ENCODE measurements around the gene MMGT1.

MMGT1 gene

GRCh38 chrX:135985157-135985972 is 11.6 kb upstream of the MMGT1 start, which contains the start of gene SLC9A6:
TSS of gene SLC9A6 (plus strand) at chrX:135985435. CDS start at chrX:135985659, 224 bp downstream.
- Histone ChIP-seq H3K4me3 (ENCODE audit: insufficient read depth in 1 of 2, low read depth in 1 of 2, low read length in 2 of 2) (peak within 1 kb of the TSS; percentile 79 to 87), H2BK12ac (ENCODE audit: low read length in 2 of 2) (peak within 1 kb of the TSS in 1 of 2 experiments; percentile 88), H3K9ac (ENCODE audit: low read length) (peak within 1 kb of the TSS; percentile 88), H3K27me3 (ENCODE audit: control insufficient read depth in 1 of 2, insufficient read depth in 1 of 2, low read length in 2 of 2) (no peaks in the 10 kb centered on the region), H3K4me1 (ENCODE audit: control insufficient read depth, insufficient read depth, low read depth, low read length) (no peaks in the 10 kb centered on the region), H3K36me3 (ENCODE audit: control insufficient read depth in 1 of 2, insufficient read depth in 2 of 2, low read depth in 1 of 2, low read length in 2 of 2) (no peaks in the 10 kb centered on the region), H2BK15ac (ENCODE audit: low read depth, poor library complexity, severe bottlenecking) (no peak within 1 kb of the TSS), H3K18ac (ENCODE audit: low read depth in 1 of 2, low read length in 2 of 2) (peak within 1 kb of the TSS; percentile 66 to 88), H3K79me1 (replicated peaks; ENCODE audit: low read length, poor library complexity, severe bottlenecking) (no peaks in the 10 kb centered on the region), H3K23ac (ENCODE audit: low read length in 2 of 2) (peak within 1 kb of the TSS in 1 of 2 experiments; percentile 59), H2BK120ac (ENCODE audit: low read depth, low read length) (no peak within 1 kb of the TSS), H4K91ac (ENCODE audit: low read length) (no peak within 1 kb of the TSS), H3K14ac (ENCODE audit: low read length in 2 of 2) (peak within 1 kb of the TSS in 1 of 2 experiments; percentile 88), H3K4ac (ENCODE audit: low read depth in 1 of 2, low read length in 2 of 2) (peak within 1 kb of the TSS in 1 of 2 experiments; percentile 75), H3K27ac (ENCODE audit: low read length, poor library complexity, severe bottlenecking) (peak within 1 kb of the TSS; percentile 26), H3K4me2 (ENCODE audit: low read length, poor library complexity, severe bottlenecking) (peak within 1 kb of the TSS; percentile 74), H2AK5ac (ENCODE audit: low read length, severe bottlenecking) (no peak within 1 kb of the TSS), H2AFZ (ENCODE audit: low read depth, low read length) (peak within 1 kb of the TSS; percentile 81), H2BK5ac (ENCODE audit: low read depth, low read length, poor library complexity, severe bottlenecking) (no peak within 1 kb of the TSS), H4K8ac (ENCODE audit: low read length) (peak within 1 kb of the TSS; percentile 75), H3K9me3 (ENCODE audit: control insufficient read depth, low read length) (no peaks in the 10 kb centered on the region)
- WGBS, result under 1% methylated on average over 32 of the region's 68 CpGs
- DNase-seq, result peak; percentile 60

GRCh38 chrX:135984791-135985156 is 11.0 kb upstream of the MMGT1 start:
- H3K4me3 ChIP-seq (ENCODE audit: insufficient read depth in 1 of 2, low read depth in 1 of 2, low read length in 2 of 2), result peak overlapping the region in 1 of 2 experiments; percentile 87
- H3K14ac ChIP-seq (ENCODE audit: low read length in 2 of 2), result no peak overlapping the region
- H3K36me3 ChIP-seq (ENCODE audit: control insufficient read depth in 1 of 2, insufficient read depth in 2 of 2, low read depth in 1 of 2, low read length in 2 of 2), result no peaks in the 10 kb centered on the region
- peak; percentile 34 for DNase-seq
- 15% methylated on average over 4 of the region's 7 CpGs for WGBS
- no peaks in the 10 kb centered on the region for H3K9me3 ChIP-seq (ENCODE audit: control insufficient read depth, low read length)
- no peak overlapping the region for H2BK5ac ChIP-seq (ENCODE audit: low read depth, low read length, poor library complexity, severe bottlenecking)
- H3K4me2 ChIP-seq (ENCODE audit: low read length, poor library complexity, severe bottlenecking), result peak overlapping the region; percentile 57
- no peak overlapping the region for H2AK5ac ChIP-seq (ENCODE audit: low read length, severe bottlenecking)
- no peak overlapping the region for H2AFZ ChIP-seq (ENCODE audit: low read depth, low read length)
- peak overlapping the region; percentile 88 for H3K9ac ChIP-seq (ENCODE audit: low read length)
- H4K91ac ChIP-seq (ENCODE audit: low read length), result no peak overlapping the region
- H4K8ac ChIP-seq (ENCODE audit: low read length), result no peak overlapping the region
- H3K79me1 ChIP-seq (replicated peaks; ENCODE audit: low read length, poor library complexity, severe bottlenecking), result no peaks in the 10 kb centered on the region
- peak overlapping the region in 1 of 2 experiments; percentile 54 for H3K18ac ChIP-seq (ENCODE audit: low read depth in 1 of 2, low read length in 2 of 2)
- no peak overlapping the region for H2BK120ac ChIP-seq (ENCODE audit: low read depth, low read length)
- peak overlapping the region; percentile 26 for H3K27ac ChIP-seq (ENCODE audit: low read length, poor library complexity, severe bottlenecking)
- H2BK12ac ChIP-seq (ENCODE audit: low read length in 2 of 2), result no peak overlapping the region
- peak overlapping the region in 1 of 2 experiments; percentile 26 for H3K4ac ChIP-seq (ENCODE audit: low read depth in 1 of 2, low read length in 2 of 2)
- no peaks in the 10 kb centered on the region for H3K27me3 ChIP-seq (ENCODE audit: control insufficient read depth in 1 of 2, insufficient read depth in 1 of 2, low read length in 2 of 2)
- H2BK15ac ChIP-seq (ENCODE audit: low read depth, poor library complexity, severe bottlenecking), result no peak overlapping the region
- H3K23ac ChIP-seq (ENCODE audit: low read length in 2 of 2), result no peak overlapping the region
- H3K4me1 ChIP-seq (ENCODE audit: control insufficient read depth, insufficient read depth, low read depth, low read length), result no peaks in the 10 kb centered on the region

GRCh38 chrX:135984256-135984655 is 10.5 kb upstream of the MMGT1 start:
- Histone ChIP-seq H3K14ac (ENCODE audit: low read length in 2 of 2) (no peak overlapping the region), H3K79me1 (replicated peaks; ENCODE audit: low read length, poor library complexity, severe bottlenecking) (no peaks in the 10 kb centered on the region), H3K27ac (ENCODE audit: low read length, poor library complexity, severe bottlenecking) (no peak overlapping the region), H3K4me1 (ENCODE audit: control insufficient read depth, insufficient read depth, low read depth, low read length) (no peaks in the 10 kb centered on the region), H2BK15ac (ENCODE audit: low read depth, poor library complexity, severe bottlenecking) (no peak overlapping the region), H4K8ac (ENCODE audit: low read length) (no peak overlapping the region), H3K4me2 (ENCODE audit: low read length, poor library complexity, severe bottlenecking) (no peak overlapping the region), H3K9ac (ENCODE audit: low read length) (peak overlapping the region; percentile 88), H3K4me3 (ENCODE audit: insufficient read depth in 1 of 2, low read depth in 1 of 2, low read length in 2 of 2) (peak overlapping the region in 1 of 2 experiments; percentile 87), H2BK120ac (ENCODE audit: low read depth, low read length) (no peak overlapping the region), H3K18ac (ENCODE audit: low read depth in 1 of 2, low read length in 2 of 2) (no peak overlapping the region), H3K27me3 (ENCODE audit: control insufficient read depth in 1 of 2, insufficient read depth in 1 of 2, low read length in 2 of 2) (peaks cover 0 to 3% of the 10 kb centered on the region in 2 experiments), H2AFZ (ENCODE audit: low read depth, low read length) (no peak overlapping the region), H2AK5ac (ENCODE audit: low read length, severe bottlenecking) (no peak overlapping the region), H3K23ac (ENCODE audit: low read length in 2 of 2) (no peak overlapping the region), H3K36me3 (ENCODE audit: control insufficient read depth in 1 of 2, insufficient read depth in 2 of 2, low read depth in 1 of 2, low read length in 2 of 2) (no peaks in the 10 kb centered on the region), H3K9me3 (ENCODE audit: control insufficient read depth, low read length) (no peaks in the 10 kb centered on the region), H2BK12ac (ENCODE audit: low read length in 2 of 2) (no peak overlapping the region), H3K4ac (ENCODE audit: low read depth in 1 of 2, low read length in 2 of 2) (peak overlapping the region in 1 of 2 experiments; percentile 28), H2BK5ac (ENCODE audit: low read depth, low read length, poor library complexity, severe bottlenecking) (no peak overlapping the region), H4K91ac (ENCODE audit: low read length) (no peak overlapping the region)
- WGBS, result 60% methylated on average over 2 of the region's 2 CpGs
- DNase-seq, result no peak

GRCh38 chrX:135982860-135983259 is 9.1 kb upstream of the MMGT1 start:
- Histone ChIP-seq H3K23ac (ENCODE audit: low read length in 2 of 2) (no peak overlapping the region), H2AK5ac (ENCODE audit: low read length, severe bottlenecking) (no peak overlapping the region), H2BK12ac (ENCODE audit: low read length in 2 of 2) (no peak overlapping the region), H3K18ac (ENCODE audit: low read depth in 1 of 2, low read length in 2 of 2) (peak overlapping the region in 1 of 2 experiments; percentile 57), H3K36me3 (ENCODE audit: control insufficient read depth in 1 of 2, insufficient read depth in 2 of 2, low read depth in 1 of 2, low read length in 2 of 2) (no peaks in the 10 kb centered on the region), H3K4me3 (ENCODE audit: insufficient read depth in 1 of 2, low read depth in 1 of 2, low read length in 2 of 2) (no peak overlapping the region), H4K91ac (ENCODE audit: low read length) (no peak overlapping the region), H3K9me3 (ENCODE audit: control insufficient read depth, low read length) (no peaks in the 10 kb centered on the region), H3K4me2 (ENCODE audit: low read length, poor library complexity, severe bottlenecking) (no peak overlapping the region), H2BK120ac (ENCODE audit: low read depth, low read length) (peak overlapping the region; percentile 19), H3K4ac (ENCODE audit: low read depth in 1 of 2, low read length in 2 of 2) (no peak overlapping the region), H3K27me3 (ENCODE audit: control insufficient read depth in 1 of 2, insufficient read depth in 1 of 2, low read length in 2 of 2) (peaks cover 0 to 4% of the 10 kb centered on the region in 2 experiments), H3K27ac (ENCODE audit: low read length, poor library complexity, severe bottlenecking) (no peak overlapping the region), H2AFZ (ENCODE audit: low read depth, low read length) (no peak overlapping the region), H2BK5ac (ENCODE audit: low read depth, low read length, poor library complexity, severe bottlenecking) (no peak overlapping the region), H3K14ac (ENCODE audit: low read length in 2 of 2) (no peak overlapping the region), H3K9ac (ENCODE audit: low read length) (no peak overlapping the region), H3K79me1 (replicated peaks; ENCODE audit: low read length, poor library complexity, severe bottlenecking) (no peaks in the 10 kb centered on the region), H3K4me1 (ENCODE audit: control insufficient read depth, insufficient read depth, low read depth, low read length) (no peaks in the 10 kb centered on the region), H2BK15ac (ENCODE audit: low read depth, poor library complexity, severe bottlenecking) (no peak overlapping the region), H4K8ac (ENCODE audit: low read length) (no peak overlapping the region)
- DNase-seq, result peak; percentile 35
- 83% methylated on average over 1 of the region's 1 CpG for WGBS

All from mesenchymal stem cell (in vitro differentiated cells and primary cell).